ENCODE measurements around the gene SDK1.

SDK1 gene

GRCh38 chr7:3425087-3425486, 124.0 kb downstream of the SDK1 start:
- DNase-seq, result no peak

GRCh38 chr7:3426064-3426463, 125.0 kb downstream of the SDK1 start:
- DNase-seq, result no peak

GRCh38 chr7:3427957-3428356, 126.9 kb downstream of the SDK1 start:
- no peak for DNase-seq

GRCh38 chr7:3429981-3430380, 128.9 kb downstream of the SDK1 start:
- no peak for DNase-seq

- no peak for DNase-seq
Measured at GRCh38 chr7:3430588-3430987, 129.5 kb downstream of the SDK1 start.

- DNase-seq, result no peak
Measured at GRCh38 chr7:3431306-3431705, 130.3 kb downstream of the SDK1 start.

- no peak for DNase-seq
Measured at GRCh38 chr7:3432911-3433310, 131.9 kb downstream of the SDK1 start.

- no peak for DNase-seq
Measured at GRCh38 chr7:3434611-3435010, 133.6 kb downstream of the SDK1 start.

GRCh38 chr7:3436112-3436511, 135.1 kb downstream of the SDK1 start:
- DNase-seq, result no peak

- no peak for DNase-seq
Measured at GRCh38 chr7:3436746-3437145, 135.7 kb downstream of the SDK1 start.

GRCh38 chr7:3437467-3437866, 136.4 kb downstream of the SDK1 start:
- no peak for DNase-seq

- DNase-seq, result no peak
Measured at GRCh38 chr7:3438352-3438751, 137.3 kb downstream of the SDK1 start.

- no peak for DNase-seq
Measured at GRCh38 chr7:3439333-3440030, 138.4 kb downstream of the SDK1 start.

GRCh38 chr7:3440509-3440908, 139.5 kb downstream of the SDK1 start:
- no peak for DNase-seq

- DNase-seq, result no peak
Measured at GRCh38 chr7:3443716-3444115, 142.7 kb downstream of the SDK1 start.

- no peak for DNase-seq
Measured at GRCh38 chr7:3446786-3447185, 145.7 kb downstream of the SDK1 start.

GRCh38 chr7:3451701-3452100, 150.6 kb downstream of the SDK1 start:
- DNase-seq, result no peak

GRCh38 chr7:3453398-3453797, 152.3 kb downstream of the SDK1 start:
- no peak for DNase-seq

GRCh38 chr7:3455806-3456595, 154.9 kb downstream of the SDK1 start:
- no peak for DNase-seq

GRCh38 chr7:3459111-3459510, 158.1 kb downstream of the SDK1 start:
- DNase-seq, result no peak

- no peak for DNase-seq
Measured at GRCh38 chr7:3461923-3462322, 160.9 kb downstream of the SDK1 start.

- DNase-seq, result no peak
Measured at GRCh38 chr7:3463696-3464095, 162.6 kb downstream of the SDK1 start.

GRCh38 chr7:3464900-3465622, 164.0 kb downstream of the SDK1 start:
- DNase-seq, result no peak

GRCh38 chr7:3466261-3466660, 165.2 kb downstream of the SDK1 start:
- no peak for DNase-seq

All from AML-193 (cell line).